ENCODE measurements around the gene CDC20.
"Not testable (repeated sequence)": the region's sequence is repeated elsewhere in the genome, so short reads cannot be mapped to it uniquely, and the experiment has no call there.

Gene CDC20

DNA sequence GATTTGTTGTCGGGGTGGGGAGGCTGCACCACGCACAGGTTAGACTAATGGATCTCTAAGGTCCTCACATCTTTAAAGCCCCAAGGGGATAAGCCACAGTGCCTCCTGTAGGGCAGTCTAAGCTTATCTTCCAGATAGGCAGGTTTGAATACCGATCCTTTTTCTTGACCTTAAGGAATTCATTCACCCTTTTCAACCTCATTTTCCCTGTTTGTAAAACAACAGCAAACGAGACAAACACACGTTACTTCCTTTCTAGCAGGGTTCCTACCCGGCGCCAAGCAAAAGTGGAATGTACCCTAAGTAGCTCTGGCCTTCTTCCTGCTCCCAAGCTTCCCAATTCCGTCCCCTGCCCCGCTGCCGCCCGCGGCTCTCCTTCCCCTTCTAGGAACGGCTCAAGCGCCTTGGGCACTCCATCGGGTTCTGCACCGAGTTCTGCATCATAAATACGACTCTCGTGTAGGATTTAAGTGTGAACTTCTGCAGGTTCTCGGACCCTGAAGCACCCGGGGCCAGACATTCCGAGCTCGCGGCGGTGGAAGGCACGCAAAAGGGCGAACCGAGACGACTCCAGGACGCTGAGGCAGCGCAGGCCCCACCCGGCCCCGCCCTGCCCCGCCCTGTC, 548 bp upstream of the CDC20 start:
- DNase-seq, result peak; percentile 32

DNA sequence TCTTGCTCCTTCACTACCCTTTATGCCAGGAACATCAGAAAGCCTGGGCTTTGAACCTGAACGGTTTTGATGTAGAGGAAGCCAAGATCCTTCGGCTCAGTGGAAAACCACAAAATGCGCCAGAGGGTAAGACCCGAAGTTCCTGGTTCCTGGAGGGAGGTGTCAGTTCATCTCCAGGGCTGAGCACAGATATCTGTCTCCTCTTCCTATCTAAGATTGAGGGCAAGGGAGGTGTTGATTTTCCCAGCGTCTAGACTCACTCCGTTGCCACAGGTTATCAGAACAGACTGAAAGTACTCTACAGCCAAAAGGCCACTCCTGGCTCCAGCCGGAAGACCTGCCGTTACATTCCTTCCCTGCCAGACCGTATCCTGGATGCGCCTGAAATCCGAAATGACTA, 915 bp downstream of the CDC20 start:
- no peak for DNase-seq

DNA sequence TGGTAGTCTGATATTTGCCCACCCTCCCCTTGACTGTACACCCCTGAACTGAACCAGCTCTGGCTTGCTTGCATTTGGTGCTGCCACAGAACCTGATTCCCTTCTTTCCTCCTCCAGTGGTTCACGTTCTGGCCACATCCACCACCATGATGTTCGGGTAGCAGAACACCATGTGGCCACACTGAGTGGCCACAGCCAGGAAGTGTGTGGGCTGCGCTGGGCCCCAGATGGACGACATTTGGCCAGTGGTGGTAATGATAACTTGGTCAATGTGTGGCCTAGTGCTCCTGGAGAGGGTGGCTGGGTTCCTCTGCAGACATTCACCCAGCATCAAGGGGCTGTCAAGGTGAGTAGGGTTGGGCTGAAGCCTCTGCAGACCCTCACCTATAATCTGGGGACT, 1.8 kb downstream of the CDC20 start:
- no peak for DNase-seq

DNA sequence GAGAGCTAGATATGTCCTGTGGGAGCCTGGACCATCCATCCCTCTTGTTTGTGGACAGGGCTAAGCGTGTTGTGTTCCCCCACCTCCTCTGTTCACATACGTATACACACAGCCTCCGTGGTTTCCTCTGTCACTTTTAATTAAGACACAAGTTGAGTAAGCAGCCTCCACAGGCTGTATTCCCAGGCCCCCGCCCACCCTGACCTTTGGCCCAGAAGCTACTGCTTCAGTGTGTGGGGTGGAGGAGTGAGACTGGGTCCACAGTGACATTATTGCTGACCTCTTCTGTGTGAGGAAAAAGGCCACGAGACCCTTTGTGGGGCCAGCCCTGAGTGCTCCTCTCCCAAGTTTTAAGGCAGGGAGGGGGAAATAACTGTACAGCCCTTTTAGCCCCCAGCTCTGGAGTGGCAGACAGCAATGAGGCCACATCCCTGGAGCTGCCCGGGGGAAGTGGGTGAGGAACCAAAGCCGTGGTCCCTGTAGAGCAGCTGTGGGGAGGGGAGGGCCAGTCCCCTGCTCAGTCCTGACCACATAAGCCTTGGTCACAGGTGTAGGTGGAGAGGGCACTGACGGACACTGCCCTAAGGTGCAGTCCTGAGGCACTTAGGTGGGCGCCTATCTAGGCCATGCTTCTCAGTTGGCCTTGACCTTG, 4.6 kb downstream of the CDC20 start:
- no peak for DNase-seq

DNA sequence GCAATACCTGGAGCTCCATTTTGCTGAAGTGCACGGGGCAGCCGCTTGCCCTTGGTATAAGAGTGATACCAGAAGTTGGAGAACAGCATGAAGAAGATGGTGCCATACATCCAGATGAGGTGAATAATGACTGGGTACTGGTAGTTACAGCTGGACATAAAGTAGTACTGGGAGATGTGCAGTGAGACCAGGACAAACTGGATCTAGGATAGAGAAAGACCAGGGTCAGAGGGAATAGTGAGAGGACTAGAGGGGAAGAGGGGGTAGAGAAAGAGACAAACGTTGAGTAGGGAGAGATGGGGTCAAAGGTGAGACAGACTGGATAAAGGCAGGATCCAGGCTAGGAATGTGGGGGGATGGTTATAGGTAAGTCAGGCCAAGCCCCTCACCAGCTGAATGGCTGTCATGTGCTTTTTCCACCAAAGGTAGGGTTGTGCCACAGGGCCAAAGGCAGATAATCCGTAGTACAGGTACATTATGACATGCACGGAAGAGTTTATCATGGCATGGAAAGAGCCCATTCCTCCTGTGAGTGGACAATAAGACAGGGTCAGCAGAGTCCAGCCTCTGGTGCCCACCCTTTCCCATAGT, 5.2 kb downstream of the CDC20 start:
- no peak for DNase-seq

DNA sequence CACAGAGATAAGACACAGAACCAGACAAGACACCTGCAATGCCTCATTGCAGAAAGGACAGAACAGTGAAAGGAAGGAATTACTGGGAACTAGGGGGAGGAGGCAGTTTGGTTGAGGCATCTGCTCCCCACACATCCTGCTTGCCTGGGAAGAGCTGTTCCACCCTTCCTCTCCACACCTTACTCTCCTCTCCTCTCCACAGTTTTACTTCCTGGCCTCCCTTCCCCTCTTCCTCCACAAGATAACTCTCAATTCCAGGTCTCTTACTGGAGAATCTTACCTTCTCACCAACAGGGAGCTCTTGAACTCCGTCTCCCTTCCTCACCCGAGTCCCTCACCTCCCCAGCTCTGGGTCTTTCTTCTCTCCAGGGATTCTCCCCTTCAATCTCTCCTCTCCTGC, 6.9 kb downstream of the CDC20 start:
- DNase-seq, result no peak

DNA sequence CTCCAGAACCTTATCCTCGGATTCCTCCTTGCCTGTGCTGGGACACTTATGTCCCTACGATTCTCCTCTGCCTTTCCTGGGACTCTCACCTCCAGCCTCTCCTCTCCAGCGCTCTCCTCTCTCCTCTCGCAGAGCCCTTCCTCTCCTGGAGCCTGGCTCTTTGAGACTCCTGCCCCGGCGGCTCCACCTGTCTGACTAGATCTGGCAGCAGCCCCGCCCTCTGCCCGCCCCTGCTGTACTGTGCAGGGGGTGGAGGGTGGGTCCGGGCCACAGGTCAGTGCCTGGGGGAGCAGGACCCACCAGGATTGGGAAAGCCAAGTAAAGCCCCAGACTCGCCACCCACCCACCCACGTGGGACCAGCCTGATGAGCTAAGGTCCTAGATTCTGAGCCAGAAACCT, 7.4 kb downstream of the CDC20 start:
- DNase-seq, result no peak

DNA sequence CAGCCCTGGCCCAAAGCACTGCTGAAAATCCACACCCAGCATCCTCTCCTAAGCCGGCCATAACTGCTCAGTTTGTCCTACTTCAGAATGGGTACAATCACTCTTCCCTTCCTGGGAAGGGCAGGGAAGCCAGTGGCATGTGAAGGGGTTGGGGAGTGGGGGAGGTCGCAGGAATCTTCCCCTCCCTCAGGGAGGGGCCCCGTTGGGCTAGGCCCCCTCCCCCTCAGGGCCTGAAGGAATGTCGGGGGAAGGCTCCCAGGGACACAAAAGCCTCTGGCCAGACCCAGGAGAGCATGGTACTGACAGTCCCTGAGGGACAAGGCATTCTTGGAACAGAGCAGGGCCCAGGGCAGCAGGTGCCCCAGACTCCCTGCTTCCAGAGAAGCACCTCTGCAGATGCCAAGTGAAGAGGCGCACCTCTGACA, 7.8 kb downstream of the CDC20 start:
- no peak for DNase-seq

DNA sequence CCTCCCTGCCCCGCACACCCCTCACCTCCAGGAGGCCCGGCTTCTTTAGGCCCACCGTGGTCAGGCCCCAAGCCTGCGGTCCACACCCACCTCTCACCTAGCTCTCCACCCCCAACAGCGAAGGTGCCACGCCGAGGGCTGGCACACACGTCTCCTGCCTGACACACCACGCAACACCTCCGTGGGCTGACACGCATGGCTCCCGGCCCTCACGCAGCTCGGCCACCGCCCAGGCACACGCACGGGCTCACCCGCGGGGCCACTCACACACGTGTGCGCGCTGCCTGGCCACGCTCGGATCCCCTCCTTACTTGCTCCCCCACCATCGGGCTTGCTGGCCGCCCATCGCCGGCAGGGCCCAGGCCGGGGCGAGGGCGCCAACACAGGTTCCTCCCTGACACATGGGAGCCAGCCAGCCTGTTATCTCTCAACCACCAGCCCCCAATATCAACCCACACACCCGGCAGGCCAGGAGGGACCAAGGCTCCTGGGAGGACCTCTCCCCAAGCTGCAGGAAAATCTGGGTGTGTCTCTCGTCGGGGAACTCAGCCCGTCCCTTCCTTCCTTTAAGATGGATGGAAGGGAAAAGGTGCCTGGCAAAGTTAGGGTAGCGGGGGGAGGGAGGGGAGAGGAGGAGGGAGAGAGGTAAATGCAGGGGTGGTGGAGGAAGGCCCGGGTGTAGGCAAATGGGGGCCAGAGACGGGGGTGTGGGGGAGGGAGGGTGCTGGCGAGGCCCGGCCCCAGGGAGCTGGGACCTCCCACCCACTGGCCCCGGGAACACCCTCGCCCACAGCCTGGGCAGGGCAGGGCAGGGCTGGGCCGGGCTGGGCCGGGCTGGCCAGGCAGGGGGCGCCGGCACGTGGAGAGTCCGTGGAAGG, 8.5 kb downstream of the CDC20 start:
- peak; percentile 22 for DNase-seq

DNA sequence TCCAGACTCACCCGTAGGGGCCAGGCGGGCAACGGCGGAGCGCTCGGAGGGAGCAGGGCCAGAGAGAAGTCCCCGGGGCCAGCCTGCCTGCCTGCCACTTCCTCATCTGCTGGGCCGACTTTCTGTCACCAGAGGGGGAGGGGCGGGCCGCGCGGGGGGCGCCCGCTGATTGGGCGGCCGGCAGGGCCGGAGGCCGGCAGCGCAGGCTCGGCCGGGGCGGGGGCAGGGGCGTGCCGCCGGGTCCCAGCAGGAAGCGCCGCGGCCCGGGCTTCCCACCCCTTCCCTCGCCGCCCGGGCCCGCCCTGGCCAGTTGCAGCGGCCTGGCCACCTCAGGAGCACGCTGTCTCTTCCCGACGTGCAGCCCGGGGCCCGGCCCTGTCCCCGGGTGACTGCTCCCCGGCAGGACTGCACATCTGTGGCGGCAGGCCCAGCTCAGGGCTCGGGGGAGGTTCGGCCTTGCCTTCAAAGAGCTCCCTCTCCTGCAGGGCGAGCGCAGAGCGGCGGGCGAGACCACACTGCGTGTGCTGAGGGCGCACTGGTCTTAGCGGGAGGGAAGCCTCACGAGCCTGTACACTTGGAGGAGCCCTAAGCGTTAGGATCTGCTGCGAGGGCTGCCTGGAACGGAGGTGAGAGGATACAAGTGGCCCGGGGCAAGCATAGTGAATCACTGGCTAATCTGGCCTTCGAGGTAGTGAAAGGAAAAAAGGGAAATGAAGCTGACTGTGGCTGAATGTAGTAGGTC, 9.3 kb downstream of the CDC20 start, which contains the start of gene ELOVL1:
TSS of gene ELOVL1 (minus strand) at position 108 of the 742 bp plus-strand sequence. CDS start 2,402 bp downstream, outside the sequence.
- DNase-seq, result peak; percentile 87

DNA sequence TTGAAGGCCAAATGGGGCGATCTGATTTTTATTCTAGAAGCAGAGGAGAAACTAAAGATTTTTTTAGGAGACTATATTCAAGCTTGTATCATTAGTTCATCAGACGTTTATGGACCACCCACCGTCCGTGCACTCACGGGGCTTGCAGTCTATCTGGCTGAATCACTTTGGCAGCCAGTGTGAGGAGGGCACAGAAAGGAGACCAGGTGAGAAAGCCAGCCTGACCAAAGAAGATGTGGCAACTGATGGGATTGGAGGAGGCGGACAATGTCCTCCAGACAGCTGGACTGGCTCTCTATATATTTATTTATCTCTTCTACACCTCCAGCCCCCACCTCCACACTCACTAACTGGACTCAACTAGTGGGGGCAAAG, 9.9 kb downstream of the CDC20 start:
- DNase-seq, result no peak

DNA sequence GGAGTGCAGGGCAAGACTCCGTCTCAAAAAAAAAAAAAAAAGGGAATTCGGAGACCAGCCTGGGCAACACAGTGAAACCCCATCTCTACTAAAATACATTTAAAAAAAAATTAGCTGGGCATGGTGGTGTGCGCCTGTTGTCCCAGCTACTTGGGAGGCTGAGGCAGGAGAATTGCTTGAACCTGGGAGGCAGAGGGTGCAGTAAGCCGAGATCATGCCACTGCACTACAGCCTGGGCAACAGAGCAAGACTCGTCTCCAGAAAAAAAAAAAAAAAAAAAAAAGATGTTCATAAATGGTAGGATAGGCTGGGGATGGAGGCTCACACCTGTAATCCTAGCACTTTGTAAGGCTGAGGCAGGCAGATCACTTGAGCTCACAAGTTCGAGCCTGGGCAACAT, 11.0 kb downstream of the CDC20 start:
- DNase-seq, result not testable (repeated sequence)

DNA sequence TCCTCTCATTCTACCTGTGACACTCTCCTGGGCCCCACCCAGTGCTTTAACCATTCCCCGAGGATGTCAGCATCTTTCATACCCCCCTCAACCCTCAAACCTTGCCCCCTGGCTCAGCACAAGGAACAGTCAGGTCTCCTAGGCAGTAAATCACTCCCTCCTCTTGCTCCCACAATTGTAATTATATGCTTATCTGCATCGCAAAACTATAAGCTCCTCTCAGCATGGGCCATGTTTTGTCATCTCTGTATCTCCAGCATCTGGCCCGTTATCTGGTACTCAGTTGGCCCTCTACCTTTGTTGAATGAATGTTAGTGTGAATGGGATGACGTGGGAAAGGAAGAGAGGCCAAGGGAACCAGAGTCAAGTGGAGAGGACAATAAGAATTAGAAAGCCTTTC, 11.8 kb downstream of the CDC20 start:
- DNase-seq, result no peak

DNA sequence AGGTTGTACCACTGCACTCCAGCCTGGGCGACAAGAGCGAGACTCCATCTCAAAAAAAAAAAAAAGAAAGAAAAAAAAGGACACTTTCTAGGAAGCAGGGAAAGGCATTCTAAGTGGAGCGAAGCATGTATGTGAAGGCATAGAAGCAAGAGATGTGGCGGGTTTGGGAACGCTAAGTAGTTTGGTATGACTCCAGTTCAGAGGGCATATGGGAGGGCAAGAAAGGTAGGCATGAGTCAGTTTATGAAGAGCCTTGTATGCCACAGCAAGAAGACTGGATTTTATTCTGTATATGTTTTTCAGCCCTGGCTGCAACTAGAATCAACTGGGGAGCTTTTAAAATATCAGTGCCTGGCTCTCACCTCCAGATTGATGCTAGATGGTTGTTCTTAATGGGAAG, 13.4 kb downstream of the CDC20 start:
- no peak for DNase-seq

DNA sequence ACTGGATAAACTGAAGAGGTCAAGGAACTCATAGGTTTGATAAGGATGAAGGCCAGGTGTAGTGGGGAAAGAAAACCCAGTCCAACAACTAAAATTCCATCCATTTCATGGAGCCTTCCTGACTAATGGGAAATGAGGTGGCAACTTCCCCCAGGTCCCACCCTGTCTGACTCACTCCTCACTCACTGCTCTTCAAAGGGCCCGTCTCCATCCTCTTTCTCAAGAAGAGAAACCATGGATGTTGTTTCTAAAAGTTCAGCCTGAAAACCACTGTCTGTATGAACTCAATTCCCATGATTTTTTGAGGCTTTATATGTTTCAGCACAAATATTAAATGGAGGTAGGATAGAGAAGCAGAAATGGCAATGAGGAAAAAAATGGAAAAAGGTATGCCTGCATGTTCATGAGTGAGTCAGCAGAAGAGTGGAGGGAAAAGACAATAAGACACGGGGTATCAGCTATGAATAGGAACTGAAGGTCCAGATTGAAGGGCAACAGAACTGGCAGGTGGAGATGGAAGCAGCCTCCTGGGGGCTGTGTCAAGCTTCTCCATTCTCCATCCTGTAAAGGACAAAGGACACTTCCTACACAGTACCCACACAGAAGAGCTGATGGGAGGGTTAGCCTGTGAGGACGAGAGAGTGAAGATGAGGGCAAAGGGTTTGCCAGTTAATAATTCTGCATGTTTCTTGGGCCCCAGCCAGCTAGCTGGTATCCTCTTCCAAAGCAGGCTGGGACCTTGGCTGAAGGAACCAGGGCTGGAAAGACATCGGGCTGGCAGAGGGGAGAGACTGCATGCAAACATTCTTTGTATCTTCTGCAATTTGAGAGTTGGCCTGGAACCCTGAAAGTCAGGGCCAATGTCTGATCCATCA, 14.5 kb downstream of the CDC20 start:
- DNase-seq, result no peak

DNA sequence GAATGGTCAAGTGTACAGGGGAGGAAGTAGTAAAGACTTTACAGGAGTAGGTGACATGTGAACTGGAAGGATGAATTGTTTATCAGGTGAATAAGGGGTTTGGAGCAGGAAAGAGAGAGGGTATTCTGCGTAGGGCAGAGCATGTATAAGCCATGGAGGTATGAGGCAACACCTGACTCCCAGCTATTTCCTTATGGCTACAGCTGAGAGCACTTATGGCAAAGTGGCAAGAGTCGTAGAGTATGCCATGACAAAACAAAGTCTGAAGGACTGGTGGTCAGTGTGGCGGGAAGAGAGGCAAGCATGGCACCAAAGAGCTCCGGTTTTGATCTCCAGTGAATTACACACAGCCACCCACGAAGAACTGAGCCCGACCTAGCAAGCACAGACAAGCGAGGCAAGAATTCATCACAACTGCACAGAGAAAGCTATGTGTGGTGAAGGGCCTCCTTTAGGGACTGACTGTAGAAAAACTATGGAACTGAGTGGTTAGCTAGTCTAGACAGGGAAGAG, 18.0 kb downstream of the CDC20 start:
- no peak for DNase-seq

DNA sequence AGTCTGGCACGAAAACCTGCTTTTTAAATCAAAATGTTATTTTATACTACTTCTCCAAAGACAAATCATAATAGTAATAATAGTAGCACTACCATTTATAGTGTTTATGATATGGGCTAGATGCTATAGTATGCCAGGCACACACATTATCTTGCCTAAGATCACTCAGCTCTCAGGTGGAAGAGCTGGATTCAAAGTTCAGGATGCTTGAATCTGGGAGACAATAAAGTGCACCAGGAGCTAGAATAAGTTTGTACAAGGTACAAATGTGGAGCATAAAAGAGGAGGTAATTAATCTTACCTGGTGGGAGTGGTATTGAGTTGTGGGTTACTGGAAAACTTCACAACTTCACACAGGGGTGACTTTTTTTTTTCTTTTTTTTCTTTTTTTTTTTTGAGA, 19.1 kb downstream of the CDC20 start:
- DNase-seq, result no peak

DNA sequence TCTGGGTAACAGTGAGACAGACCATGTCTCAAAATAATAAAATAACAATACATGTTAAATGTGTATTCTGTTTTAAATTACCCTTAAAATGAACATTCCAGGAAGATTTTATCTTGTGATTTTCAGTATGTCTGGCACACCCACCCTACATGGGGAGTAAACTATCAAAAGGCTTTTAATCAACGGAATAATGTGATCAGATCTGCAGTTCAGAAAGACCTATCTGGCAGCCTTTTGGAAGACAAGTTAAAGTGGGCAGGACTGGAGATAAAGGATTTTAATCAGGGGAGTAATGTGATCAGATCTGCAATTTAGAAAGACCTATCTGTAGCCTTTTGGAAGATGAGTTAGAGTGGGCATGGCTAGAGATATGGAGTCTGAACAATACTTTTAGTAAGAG, 20.7 kb downstream of the CDC20 start:
- DNase-seq, result no peak

DNA sequence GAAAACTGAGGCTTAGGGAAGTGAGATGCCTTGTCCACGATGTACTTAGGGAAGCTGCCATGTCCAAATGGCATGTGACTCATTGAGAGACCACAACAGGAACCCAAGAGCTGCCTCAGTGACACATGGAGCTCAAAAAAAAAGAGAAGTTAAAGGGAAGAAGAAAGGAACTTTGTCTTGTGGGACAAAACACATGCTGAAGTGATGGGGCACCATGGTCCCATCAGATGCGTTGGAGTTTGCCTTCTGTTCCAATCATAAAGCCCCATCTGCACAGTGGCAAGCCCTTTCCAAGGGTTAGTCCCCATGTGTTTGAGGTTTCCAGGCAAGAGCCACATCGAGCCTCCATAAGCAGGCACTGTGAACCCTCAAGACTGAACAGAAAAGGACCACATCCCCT, 22.8 kb downstream of the CDC20 start:
- no peak for DNase-seq

DNA sequence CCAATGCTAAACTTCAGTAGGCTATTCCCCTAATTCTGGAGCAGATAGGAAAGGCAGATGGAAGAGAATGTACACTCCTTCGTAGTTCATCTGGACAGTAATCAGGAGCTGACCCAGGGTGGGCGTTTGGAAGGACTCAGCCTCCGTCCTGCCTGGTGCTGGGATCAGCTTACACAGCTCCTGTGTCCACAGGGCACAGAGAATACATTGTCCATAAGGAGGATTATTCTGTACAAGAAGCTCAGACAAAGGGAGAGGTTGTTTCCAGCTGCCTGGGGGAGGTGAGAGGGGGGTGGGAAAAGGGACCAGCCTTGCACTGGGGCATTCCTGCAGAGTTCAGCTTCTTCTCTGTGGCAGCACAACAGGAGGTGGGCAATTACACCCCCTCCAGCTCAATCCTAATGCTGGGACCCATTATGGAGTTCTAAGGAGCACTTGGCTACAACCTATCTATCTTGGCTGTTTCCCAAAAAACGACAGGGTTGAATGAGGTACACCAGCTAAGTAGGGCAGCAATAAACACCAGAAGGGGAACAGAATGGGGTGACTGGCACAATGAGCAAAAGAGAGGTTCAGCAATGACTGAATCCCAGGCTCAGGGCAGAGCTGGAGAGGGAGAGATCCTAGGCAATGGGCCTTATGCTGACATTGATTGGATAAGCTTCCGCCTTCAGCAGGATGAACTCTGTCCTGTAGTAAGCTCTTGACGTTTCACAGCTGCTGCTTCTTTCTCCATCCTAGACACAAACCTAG, 23.4 kb downstream of the CDC20 start:
- DNase-seq, result no peak

DNA sequence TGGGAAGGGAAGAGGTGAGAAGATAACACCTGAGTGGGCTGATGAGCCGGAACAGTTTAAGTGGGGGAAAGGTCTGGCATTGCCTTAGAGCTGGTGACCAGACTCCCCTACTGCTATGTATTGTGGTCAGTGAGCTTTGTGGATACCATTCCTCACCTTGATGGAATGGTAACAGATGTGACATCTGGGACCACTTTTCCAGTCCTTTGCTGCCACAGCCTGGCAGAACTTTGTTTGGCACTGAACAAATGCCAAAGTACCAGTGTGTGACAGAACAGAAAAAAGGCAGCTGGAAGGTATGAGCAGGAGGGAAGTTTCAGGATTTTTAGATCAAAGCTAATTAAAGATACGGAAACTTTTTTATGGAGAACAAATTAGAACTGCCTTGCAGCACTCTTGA, 24.7 kb downstream of the CDC20 start:
- DNase-seq, result no peak
